HG03520 (cell line): ENCODE data around the gene SV2C.
"Not testable (repeated sequence)": the region's sequence is repeated elsewhere in the genome, so short reads cannot be mapped to it uniquely, and the experiment has no call there.

Source experiments
- ATAC-seq: cut with Tn5 transposase; IDR thresholded peaks from one replicate; pipeline ENCODE4 v1.9.1; 2021; ENCODE audit warnings: mild to moderate bottlenecking, moderate library complexity; ENCODE audit not compliant: unreplicated experiment

SV2C gene

GRCh38 chr5:76199336-76200318 lies 116.4 kb downstream of the SV2C start:
- ATAC-seq, result no peak

GRCh38 chr5:76202182-76202581 lies 119.0 kb downstream of the SV2C start:
- no peak for ATAC-seq

GRCh38 chr5:76204191-76204590 lies 121.0 kb downstream of the SV2C start:
- ATAC-seq, result no peak

- ATAC-seq, result no peak
Observed at GRCh38 chr5:76204713-76205112, 121.5 kb downstream of the SV2C start.

DNA sequence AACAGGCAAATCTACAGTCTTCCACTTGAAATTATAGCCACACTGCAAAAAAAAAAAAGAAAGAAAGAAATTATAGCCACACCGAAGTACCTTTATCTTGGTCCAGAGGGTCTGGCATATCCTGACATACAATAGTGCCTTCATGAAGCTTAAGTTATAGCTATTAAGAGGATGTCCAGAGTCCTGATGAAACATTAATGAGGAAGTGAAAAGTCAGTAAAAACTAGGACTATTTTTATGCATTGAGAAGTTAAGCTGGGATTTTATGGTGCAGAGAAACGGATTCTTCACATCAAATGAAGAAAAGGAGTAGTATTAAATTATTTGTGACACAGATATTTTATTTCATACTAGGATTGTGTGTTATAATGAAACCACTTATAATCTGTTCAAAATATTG lies 123.9 kb downstream of the SV2C start:
- ATAC-seq, result no peak

DNA sequence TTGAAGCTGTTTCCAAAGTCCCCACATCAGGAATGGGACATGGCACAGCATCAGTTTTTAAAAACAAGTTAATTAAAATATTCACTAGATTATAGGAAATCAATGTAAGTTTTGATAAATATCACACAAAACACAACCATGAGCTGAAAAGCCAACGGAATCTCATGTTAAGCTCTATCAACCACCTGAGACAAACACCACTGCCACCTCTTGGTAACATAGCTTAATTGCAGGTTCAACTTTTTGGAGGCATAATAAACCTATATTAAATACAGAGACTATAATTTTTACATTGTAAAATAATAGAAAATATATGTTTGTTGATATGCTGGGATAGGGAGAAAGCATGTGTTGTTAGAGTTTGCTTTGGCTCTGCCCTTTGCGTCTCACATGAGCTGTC lies 126.1 kb downstream of the SV2C start:
- no peak for ATAC-seq

DNA sequence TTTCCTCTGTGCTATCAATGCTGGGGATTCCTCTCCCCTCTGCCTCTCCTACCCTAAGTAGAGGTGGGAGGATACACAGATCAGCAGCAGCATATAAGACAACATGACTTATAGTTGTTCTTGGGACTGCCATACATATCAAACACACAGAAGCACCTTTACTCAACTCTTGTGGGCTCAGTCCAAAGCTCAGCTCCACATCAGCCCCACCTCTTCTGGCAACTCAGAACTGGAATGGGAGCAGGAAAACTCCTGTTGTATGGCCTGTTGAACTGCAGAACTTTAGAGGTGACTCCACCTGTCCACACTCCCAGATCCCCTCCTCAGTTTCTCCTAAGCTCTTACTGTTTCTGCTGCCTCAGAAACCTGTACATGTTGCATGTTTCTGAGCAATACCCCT lies 127.8 kb downstream of the SV2C start:
- ATAC-seq, result no peak

GRCh38 chr5:76213858-76214257 lies 130.7 kb downstream of the SV2C start:
- no peak for ATAC-seq

DNA sequence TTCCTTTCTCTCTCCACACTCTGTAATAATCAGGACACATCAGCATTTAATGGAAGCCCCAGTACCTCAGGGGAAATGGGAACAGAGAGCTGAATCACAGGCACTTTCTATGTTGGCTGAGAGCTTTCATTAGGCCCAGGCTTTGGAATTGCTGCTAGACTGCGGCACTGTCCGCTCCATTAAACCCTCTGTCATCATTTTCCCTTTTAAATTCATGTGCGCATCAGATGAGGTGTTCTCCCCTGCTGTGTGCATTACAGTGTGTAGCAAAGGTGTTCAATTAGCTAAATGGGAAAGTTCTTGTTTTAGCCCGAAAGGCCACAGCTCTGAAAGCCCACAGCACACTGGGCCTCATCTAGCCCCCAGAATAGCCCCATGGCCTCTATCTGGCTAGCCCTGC lies 133.6 kb downstream of the SV2C start:
- ATAC-seq, result no peak

DNA sequence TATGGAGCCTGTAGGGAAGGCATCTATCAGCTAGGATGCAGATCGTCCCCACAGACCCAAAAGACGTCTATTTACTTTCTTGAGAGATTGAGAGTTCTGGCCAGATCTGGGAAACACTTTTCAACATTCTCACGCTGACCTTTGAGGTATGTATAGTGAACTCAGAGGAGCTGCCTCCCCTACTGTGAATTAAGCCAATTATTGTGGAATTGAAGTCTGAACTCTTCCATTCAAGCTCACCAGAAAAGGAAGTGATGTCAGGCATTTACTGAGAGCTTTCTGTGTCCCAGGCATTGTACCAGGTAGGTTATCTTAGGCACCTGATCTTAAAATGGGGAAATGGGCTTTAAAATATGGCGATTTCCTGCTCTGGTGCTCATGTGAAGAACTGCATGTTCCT lies 136.5 kb downstream of the SV2C start:
- ATAC-seq, result no peak

DNA sequence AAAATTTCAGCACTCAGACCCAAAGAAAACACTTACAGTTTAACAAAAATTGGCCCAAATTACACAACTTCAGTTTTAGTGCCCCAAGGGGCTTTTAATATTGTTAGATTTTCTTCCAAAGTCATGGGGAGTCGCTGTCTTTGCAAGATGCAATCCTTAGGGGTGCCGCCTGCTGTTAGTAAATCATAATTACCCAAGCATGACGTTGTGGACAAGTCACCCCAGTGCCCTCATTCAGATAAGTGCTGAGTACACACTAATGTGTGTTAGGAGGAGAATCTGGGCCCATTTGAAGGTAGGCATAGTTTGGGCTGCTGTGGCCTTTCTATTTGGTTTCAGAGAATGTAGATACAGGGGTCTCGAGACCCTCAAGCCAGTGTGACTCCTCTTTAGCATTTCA lies 138.1 kb downstream of the SV2C start:
- ATAC-seq, result no peak

DNA sequence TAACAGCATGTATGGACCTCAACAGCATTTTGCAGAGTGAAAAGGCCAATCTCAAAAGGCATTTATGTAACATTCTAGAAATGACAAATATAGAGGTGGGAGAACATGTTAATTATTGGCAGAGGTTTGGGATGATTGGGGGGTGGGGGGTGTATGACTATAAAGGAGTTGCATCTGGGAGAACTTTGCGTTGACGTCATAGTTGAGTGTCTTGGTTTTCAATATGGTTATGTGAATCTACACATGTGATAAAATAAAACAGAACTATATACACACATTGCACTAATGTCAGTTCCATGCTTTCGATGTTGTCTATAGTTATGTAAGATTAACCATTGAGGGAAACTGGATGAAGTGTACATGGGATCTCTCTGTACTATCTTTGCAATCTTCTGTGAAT lies 139.1 kb downstream of the SV2C start:
- no peak for ATAC-seq

DNA sequence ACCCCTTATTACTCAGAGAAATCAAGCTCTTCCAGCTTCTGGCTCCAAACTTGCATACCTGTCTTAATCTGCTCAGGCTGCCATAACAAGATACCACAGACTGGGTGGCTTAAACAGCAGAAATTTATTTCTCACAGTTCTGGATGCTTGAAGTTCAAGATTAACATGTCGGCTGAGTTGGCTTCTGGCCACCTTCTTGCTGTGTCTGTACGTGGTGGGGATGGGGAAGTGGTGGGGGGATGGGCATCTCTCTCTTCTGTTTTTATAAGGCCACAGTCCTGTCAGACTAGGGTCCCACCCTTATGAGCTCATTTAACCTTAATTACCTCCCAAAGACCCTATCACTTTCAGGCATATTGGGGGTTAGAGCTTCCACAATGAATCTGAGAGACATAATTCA lies 140.5 kb downstream of the SV2C start:
- ATAC-seq, result no peak

- ATAC-seq, result no peak
Observed at GRCh38 chr5:76224898-76225297, 141.7 kb downstream of the SV2C start.

DNA sequence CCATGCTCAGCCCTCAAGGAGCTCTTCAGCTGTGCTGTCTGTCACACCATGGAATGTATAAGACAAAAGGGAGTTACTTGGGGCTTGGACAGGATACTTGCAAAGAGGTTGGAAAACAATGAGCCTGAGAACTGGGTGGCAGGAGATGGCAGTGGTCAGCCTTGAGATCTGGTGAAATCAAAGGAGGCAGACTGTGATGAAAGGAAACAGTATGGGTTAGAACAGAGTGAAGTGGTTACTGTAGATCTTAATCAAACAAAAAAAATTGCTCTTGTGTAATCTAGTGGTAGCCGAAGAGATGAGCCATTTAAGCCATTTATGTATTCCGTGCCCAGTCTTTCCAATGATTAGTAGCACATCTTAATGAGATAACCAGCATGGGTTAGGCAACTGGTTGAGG lies 142.2 kb downstream of the SV2C start:
- no peak for ATAC-seq

- no peak for ATAC-seq
Observed at GRCh38 chr5:76229900-76230299, 146.7 kb downstream of the SV2C start.

DNA sequence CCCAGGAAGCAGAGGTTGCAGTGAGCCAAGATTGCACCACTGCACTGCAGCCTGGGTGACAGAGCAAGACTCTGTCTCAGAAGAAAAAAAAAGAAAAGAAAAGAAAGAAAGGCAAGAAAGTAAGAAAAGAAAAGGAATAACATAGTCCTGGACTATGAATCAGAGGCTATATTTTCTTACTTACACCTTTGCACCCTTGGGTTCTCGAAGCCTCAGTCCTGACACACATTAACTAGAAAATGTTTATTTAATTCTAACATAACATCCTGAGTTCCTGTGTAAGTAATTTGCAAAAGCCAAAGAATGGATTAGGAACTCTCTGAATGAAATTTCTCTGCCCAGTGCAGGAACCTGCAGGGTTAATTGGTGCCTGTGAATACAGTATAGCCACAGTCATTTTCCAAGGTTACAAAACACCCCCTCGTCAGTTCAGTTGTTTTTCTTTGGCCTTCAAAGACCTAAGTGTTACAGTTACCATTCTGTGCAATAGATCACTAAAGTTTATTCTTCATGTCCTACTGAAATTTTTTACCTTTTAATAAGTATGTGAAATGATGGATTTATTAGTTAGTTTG lies 147.6 kb downstream of the SV2C start:
- no peak for ATAC-seq

GRCh38 chr5:76234665-76235064 lies 151.5 kb downstream of the SV2C start:
- ATAC-seq, result no peak

DNA sequence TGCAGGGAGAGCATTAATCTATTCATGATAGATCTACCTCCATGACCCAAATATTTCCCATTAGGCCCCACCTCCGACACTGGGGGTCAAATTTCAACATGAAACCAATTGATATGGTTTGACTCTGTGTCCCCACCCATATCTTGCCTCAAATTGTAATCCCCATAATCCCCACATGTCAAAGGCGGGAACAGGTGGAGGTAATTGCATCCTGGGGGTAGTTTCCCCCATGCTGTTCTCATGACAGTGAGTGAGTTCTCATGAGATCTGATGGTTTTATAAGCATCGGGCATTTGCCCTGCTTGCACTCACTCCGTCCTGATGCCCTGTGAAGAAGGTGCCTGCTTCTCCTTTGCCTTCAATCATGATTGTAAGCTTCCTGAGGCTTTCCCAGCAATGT lies 153.5 kb downstream of the SV2C start:
- no peak for ATAC-seq

GRCh38 chr5:76240336-76240735 lies 157.2 kb downstream of the SV2C start:
- no peak for ATAC-seq

GRCh38 chr5:76242155-76242554 lies 159.0 kb downstream of the SV2C start:
- not testable (repeated sequence) for ATAC-seq

- no peak for ATAC-seq
Observed at GRCh38 chr5:76245590-76245989, 162.4 kb downstream of the SV2C start.
